ENCODE results near the gene NLRP4. TPM values are rescaled to one million over a fixed set of nuclear protein-coding genes. Genes with fewer than 3 reads are reported as not detected.

The NLRP4 gene
- total and polyA plus RNA-seq, 2 of the 4 experiments (the other 2 are of a cell fraction) = not detected

DNA sequence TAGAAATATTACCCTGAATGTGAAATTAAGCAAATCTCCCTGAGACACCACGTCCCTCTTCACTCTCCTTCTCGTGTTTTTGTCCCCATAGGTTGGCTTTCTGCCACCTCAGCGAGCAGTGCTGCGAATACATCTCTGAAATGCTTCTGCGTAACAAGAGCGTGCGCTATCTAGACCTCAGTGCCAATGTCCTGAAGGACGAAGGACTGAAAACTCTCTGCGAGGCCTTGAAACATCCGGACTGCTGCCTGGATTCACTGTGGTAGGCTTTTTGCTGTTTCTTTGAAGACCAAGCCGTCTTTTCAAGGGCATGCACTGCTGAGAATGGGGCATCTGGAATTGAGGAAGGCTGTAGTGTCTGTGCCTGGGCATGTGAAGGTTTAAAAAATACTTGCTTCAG is 34.4 kb downstream of the NLRP4 start:
- Histone ChIP-seq H4K8ac (ENCODE audit: low read depth in 2 of 2, low read length in 2 of 2) (no peak overlapping the region), H3K27ac (ENCODE audit: insufficient read depth, low read length) (no peak overlapping the region), H3K4me2 (ENCODE audit: low read depth, low read length) (no peak overlapping the region), H4K20me1 (ENCODE audit: insufficient read depth, low read length) (no peaks in the 10 kb centered on the region), H3K4ac (ENCODE audit: low read depth, low read length) (no peak overlapping the region), H2AK9ac (replicated peaks; ENCODE audit: low read depth, low read length, poor library complexity) (no peak overlapping the region), H3K9me1 (ENCODE audit: insufficient read depth, low read length) (no peaks in the 10 kb centered on the region), H3K36me3 (ENCODE audit: control insufficient read depth, insufficient read depth, low read length) (no peaks in the 10 kb centered on the region), H2BK15ac (ENCODE audit: low read depth, low read length) (no peak overlapping the region), H3K23ac (ENCODE audit: low read depth, low read length) (no peak overlapping the region), H3K79me1 (ENCODE audit: low read depth in 1 of 2, low read length in 2 of 2) (no peaks in the 10 kb centered on the region), H2AFZ (replicated peaks; ENCODE audit: low read length, poor library complexity) (no peak overlapping the region), H3K27me3 (ENCODE audit: control insufficient read depth, insufficient read depth, low read length) (no peaks in the 10 kb centered on the region), H3K9me3 (ENCODE audit: control insufficient read depth, insufficient read depth, low read length) (peaks cover 25% of the 10 kb centered on the region), H2BK120ac (ENCODE audit: low read depth, low read length) (no peak overlapping the region), H2AK5ac (ENCODE audit: low read depth, low read length) (no peak overlapping the region), H3K14ac (replicated peaks; ENCODE audit: low read depth, low read length) (no peak overlapping the region), H3K9ac (ENCODE audit: low read depth, low read length) (no peak overlapping the region), H4K91ac (ENCODE audit: insufficient read depth, low read depth, low read length) (no peak overlapping the region), H3K56ac (ENCODE audit: extremely low read depth, insufficient read depth, low read length) (no peak overlapping the region), H4K5ac (ENCODE audit: low read depth, low read length) (no peak overlapping the region), H2BK5ac (ENCODE audit: low read depth, low read length, poor library complexity, severe bottlenecking) (no peak overlapping the region), H3K4me1 (ENCODE audit: control insufficient read depth, insufficient read depth, low read length) (no peaks in the 10 kb centered on the region), H2BK20ac (ENCODE audit: low read depth, low read length) (no peak overlapping the region), H3K4me3 (ENCODE audit: insufficient read depth, low read depth, low read length) (no peak overlapping the region), H3K18ac (ENCODE audit: low read depth, low read length) (no peak overlapping the region)
- DNase-seq (no peak), ATAC-seq (ENCODE audit: low read depth) (no peak)
- BruUV-seq (replicated peaks) = no TSS peak
- ChIA-PET CTCF (no interaction called here), POLR2A (ENCODE audit: unreplicated experiment) (no interaction called here)
- dilution Hi-C loops (cut with HindIII; ENCODE audit: low sequenced_read_pairs, unreplicated experiment) = no loop called here
- intact Hi-C loops (cut with micrococcal nuclease) = no loop called here
- no peak for TF ChIP-seq FOS (IDR thresholded peaks at IDR 0.05; ENCODE audit: low read depth, low read length)
- TF ChIP-seq, protein P1, sequence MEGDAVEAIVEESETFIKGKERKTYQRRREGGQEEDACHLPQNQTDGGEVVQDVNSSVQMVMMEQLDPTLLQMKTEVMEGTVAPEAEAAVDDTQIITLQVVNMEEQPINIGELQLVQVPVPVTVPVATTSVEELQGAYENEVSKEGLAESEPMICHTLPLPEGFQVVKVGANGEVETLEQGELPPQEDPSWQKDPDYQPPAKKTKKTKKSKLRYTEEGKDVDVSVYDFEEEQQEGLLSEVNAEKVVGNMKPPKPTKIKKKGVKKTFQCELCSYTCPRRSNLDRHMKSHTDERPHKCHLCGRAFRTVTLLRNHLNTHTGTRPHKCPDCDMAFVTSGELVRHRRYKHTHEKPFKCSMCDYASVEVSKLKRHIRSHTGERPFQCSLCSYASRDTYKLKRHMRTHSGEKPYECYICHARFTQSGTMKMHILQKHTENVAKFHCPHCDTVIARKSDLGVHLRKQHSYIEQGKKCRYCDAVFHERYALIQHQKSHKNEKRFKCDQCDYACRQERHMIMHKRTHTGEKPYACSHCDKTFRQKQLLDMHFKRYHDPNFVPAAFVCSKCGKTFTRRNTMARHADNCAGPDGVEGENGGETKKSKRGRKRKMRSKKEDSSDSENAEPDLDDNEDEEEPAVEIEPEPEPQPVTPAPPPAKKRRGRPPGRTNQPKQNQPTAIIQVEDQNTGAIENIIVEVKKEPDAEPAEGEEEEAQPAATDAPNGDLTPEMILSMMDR (conservative IDR thresholded peaks at IDR 0.05; ENCODE audit: low read depth, low read length) = no peak
- no peak for TF ChIP-seq RFX5 (IDR thresholded peaks at IDR 0.05; ENCODE audit: low read depth, low read length)
- no peak for TF ChIP-seq CHD1 (IDR thresholded peaks at IDR 0.05; ENCODE audit: low read depth, low read length)
- TF ChIP-seq, protein P2, sequence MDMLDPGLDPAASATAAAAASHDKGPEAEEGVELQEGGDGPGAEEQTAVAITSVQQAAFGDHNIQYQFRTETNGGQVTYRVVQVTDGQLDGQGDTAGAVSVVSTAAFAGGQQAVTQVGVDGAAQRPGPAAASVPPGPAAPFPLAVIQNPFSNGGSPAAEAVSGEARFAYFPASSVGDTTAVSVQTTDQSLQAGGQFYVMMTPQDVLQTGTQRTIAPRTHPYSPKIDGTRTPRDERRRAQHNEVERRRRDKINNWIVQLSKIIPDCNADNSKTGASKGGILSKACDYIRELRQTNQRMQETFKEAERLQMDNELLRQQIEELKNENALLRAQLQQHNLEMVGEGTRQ (IDR thresholded peaks at IDR 0.05; ENCODE audit: low read depth, low read length) = no peak
- no peak for TF ChIP-seq MXI1 (IDR thresholded peaks at IDR 0.05; ENCODE audit: borderline replicate concordance, low read depth, low read length)
- no peak for TF ChIP-seq BHLHE40 (IDR thresholded peaks at IDR 0.05; ENCODE audit: low read depth, low read length)
- TF ChIP-seq CEBPB (IDR thresholded peaks at IDR 0.05; ENCODE audit: low read depth, low read length) = no peak
- TF ChIP-seq NFE2L2 (IDR thresholded peaks at IDR 0.05; ENCODE audit: low read depth, low read length) = no peak
- TF ChIP-seq POLR2A (IDR thresholded peaks at IDR 0.05; ENCODE audit: low read depth, low read length) = no peak
- TF ChIP-seq MAZ (IDR thresholded peaks at IDR 0.05; ENCODE audit: borderline replicate concordance, low read depth, low read length) = no peak
- no peak for TF ChIP-seq SMC3 (IDR thresholded peaks at IDR 0.05; ENCODE audit: low read depth, low read length)
- TF ChIP-seq, protein P3, sequence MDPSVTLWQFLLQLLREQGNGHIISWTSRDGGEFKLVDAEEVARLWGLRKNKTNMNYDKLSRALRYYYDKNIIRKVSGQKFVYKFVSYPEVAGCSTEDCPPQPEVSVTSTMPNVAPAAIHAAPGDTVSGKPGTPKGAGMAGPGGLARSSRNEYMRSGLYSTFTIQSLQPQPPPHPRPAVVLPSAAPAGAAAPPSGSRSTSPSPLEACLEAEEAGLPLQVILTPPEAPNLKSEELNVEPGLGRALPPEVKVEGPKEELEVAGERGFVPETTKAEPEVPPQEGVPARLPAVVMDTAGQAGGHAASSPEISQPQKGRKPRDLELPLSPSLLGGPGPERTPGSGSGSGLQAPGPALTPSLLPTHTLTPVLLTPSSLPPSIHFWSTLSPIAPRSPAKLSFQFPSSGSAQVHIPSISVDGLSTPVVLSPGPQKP (IDR thresholded peaks at IDR 0.05; ENCODE audit: borderline replicate concordance, low read depth, low read length) = no peak
- TF ChIP-seq MAFK (IDR thresholded peaks at IDR 0.05; ENCODE audit: low read depth, low read length) = no peak
- TF ChIP-seq RAD21 (IDR thresholded peaks at IDR 0.05; ENCODE audit: low read length) = no peak
- TF ChIP-seq RCOR1 (IDR thresholded peaks at IDR 0.05; ENCODE audit: insufficient replicate concordance, low read length) = no peak
- WGBS, 2 experiments (ENCODE audit: extremely low coverage in 2 of 2, insufficient read length in 1 of 2) = 65% methylated on average over 9 of the region's 11 CpGs; no CpG with 5 or more reads in 1 of the 2 experiments
- in situ Hi-C loops (cut with MboI; ENCODE audit: low sequenced_read_pairs) = no loop called here
